ENCODE results near the gene PROC.

Gene PROC

DNA sequence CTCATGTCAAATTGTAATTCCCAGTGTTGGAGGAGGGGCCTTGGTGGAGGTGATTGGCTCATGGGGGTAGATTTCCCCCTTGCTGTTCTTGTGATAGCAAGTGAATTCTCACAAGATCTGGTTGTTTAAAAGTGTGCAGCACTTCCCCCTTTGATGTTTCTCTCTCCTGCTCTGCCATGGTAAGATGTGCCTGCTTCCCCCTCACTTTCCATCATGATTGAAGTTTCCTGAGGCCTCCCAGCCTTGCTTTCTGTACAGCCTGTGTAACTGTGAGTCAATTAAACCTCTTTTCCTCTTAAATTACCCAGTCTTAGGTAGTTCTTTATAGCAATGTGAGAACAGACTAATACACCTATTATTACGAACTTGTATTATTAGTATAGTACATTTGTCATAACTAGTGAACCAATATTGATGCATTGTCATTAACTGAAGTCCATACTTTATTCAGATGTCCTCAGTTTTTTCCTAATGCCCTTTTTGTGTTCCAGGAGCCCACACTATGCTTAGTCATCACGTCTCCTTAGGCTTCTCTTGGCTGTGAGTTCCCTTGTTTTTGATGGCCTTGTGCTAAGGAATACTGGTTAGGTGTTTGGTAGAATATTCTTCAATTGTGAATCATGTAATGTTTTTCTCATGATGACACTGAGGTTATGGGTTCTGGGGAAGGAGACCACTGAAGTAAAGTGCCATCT, 25.9 kb upstream of the PROC start:
- intact Hi-C loops (cut with DNase I), result no loop called here
- peak in 8 of 42 donors; percentile 28 to 74 (median 53) for DNase-seq

DNA sequence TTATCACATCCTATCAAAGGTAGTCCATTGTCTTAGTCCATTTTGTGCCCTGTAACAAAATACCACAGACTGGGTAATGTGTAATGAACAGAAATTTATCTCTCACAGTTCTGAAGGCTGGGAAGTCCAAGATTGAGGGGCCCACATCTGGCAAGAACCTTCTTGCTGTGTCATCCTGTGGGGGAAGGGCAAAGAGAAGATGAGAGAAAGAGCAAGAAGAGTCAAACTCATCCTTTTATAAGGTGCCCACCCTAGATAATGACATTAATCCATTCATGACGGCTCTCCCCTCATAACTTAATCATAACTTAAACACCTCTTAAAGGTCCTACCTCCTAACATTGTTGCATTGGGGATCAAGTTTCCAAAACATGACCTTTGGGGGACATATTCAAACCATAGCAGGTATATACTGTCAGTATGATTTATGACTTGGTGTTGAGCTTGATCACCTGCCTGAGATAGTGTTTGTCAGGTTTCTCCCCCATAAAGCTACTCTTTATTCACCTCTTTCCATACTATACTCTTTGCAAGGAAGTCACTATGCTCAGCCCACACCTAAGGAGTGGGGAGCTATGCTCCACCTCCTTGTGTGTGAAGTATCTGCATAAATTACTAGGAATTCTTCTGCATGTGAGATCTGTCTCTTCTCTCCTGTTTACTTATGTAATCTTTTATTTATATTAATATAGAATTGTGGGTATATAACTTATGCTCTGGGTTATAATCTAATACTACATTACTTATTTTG, 25.2 kb upstream of the PROC start:
- intact Hi-C loops (cut with DNase I), result no loop called here

DNA sequence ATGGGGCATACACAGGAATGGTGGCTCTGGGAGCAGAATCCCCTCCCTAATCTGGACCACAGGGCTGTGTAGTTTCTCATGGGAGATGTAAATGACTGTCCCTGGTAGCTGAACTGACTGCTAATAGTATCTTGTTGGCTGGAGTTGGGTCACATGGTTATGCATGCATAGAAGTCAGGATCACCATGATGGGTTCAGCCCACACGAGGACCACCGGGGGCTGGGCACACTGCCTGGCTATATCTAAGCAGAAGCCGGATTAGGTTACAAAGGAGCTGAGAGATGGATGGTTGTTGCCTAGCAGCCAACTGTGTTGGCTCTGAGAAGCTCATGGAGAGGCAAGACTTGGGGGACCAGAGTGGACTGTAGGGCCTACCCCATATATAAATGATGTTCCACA, 23.7 kb upstream of the PROC start:
- no peak for DNase-seq
- intact Hi-C loops (cut with DNase I), result no loop called here

More for the DNA sequence above, 25.2 kb upstream of the PROC start:
- peak in 2 of 42 donors; percentile 57 to 65 for DNase-seq

DNA sequence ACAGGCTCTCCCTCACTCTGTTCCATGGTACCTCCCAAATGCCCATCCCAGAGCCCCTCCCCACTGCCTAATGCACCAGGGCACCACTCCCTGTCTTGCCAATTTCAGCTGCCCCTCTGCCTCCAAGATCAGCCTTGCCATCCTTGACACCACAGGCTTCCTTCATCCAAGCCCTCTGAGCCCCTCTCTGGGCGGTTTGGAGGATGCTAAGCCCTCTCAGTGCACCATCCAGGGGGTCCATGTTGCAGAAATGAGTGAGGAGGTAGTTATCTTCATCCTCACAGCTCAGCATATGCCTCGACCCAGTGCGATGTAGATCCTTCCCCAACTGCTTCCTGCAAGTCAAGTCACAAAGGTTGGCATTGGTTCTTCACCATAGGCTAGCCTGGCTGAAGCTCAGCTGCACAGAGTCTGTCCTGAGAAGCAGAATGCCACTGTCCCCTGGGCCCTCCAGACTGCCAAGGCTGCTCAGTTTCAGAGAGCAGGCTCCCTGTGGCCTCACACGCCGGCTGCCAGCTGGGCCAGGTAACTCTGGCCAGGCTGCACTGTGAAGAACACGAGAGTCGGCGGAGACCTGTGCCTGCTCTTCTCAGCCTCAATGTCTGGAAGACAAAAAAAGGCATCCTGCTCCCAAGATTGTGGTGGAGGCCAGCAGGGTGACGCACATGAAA, 20.5 kb upstream of the PROC start:
- intact Hi-C loops (cut with DNase I), result no loop called here
- peak in 1 of 42 donors; percentile 32 for DNase-seq

DNA sequence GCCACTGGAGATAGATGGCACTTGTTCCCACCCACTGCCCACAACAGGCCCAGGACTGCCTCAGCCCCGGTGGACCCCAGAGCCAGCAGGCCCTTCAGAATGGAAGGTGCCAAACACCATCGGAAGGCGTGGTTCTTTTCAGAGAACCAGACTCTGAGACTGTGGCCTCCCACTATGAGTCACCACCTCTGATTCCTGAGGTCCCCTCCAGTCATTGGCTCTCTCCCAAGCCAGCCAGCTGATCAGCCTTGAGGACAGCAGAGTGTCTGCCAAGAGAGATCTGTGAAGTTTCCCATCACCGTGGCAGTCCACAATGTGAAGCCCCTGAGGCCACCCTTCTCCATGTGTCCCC, 20.0 kb upstream of the PROC start:
- intact Hi-C loops (cut with DNase I), result no loop called here
- DNase-seq, result peak in 28 of 42 donors; percentile 34 to 86 (median 61)

DNA sequence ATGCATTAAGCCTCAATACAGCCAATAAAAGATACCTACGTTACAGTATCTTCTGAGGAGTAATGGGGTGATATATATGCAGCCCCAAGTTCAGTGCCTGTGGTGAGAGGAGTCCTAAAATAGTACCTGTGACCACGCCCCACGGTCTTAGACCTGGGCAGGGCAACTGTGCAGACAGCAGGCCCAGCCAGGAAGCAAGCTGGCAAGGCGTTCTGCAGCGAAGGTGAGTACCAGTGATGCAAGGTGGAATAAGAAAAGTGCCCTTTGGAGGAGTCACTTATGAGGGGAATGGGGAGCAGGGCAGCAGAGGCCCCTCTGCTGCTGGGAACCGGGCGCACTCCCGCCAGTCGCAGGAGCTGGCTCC, 17.7 kb upstream of the PROC start:
- intact Hi-C loops (cut with DNase I), result no loop called here
- peak in 1 of 42 donors; percentile 27 for DNase-seq

DNA sequence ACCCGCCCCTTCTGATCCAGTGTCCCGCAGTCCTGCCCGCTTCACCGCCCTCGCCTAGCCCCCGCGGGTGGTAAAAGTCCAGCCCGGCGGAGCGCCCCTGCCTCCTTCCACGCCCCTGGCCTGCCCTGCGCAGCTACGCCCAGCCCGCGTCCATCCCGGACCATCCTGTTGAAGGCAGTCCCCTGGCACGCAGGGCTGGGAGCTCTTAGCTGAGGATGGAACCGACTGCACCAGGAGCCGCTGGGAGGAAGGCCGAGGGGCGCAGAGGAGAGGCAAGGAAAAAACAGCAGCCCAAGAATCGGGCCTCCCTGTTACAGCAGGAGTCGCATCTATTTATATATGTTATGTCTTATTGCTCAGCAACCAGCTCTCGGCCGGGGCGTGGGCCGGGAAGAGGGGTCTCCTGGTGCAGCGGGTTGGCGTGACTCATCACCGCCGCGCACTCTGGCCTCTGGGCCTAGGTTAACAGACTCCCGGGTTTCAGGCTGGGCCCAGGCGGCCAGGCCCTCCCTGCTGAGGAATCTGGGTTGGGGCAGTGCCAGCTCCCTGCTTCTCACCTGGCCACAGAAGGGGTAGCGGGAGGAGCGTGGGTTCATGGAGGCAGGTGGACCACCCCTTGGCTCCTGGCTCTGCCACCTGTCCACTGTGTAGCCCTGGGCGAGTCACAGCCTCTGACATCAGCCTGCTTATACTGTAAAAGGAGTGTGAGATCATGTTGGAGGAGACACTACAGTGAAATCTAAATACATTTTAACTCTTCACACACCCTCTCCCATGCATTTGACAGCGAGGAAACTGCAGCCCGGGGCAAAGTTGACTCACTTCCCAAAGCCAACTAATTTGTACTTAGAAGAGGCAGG, 17.1 kb upstream of the PROC start:
- peak in 2 of 42 donors; percentile 35 to 36 for DNase-seq
- intact Hi-C loops (cut with DNase I), result no loop called here

DNA sequence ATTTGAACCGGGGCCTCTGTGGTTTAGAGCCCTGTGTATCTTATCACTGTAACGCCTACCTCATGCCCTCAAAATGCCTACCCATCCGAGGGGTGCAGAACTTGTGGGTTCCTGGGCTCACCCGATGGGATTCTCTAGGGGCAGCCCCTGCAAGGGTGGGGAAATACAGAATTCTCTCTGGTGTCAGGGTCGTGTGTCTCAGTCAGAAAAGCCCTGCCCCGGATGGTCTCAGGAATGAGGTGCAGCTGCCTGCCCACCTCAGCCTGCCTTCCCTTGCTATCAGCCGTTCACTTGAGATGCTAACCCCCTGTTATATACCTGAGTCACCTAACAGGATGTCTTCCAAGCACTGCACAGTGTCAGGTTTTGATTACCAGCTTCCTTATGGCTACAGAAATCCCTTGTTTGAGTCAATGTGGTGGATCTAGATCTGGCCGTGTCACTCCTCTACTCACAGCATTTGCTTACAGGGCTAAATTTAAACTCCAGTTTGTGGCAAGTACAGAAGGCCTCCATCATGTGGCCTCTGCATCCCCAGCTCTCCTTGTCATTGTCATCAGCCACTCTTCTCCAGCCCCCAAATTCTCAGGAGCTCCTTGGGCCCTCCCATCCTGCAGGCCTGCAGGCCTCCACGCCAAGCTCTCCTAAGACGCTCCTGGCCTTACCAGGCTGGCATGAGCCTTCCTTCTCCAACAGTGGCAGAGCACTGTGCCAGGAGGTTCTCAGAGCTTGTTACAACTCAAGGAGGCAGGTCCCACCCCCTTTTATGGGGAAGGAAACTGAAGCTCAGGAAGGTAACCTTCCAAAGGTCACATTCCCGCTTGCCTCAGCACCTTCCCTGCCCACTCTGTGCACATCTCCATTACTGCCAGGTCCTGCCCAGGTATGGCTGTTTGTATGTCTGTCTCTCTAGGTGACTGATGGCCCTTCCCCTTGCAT, 16.2 kb upstream of the PROC start:
- intact Hi-C loops (cut with DNase I), result no loop called here
- peak in 2 of 42 donors; percentile 18 to 25 for DNase-seq

DNA sequence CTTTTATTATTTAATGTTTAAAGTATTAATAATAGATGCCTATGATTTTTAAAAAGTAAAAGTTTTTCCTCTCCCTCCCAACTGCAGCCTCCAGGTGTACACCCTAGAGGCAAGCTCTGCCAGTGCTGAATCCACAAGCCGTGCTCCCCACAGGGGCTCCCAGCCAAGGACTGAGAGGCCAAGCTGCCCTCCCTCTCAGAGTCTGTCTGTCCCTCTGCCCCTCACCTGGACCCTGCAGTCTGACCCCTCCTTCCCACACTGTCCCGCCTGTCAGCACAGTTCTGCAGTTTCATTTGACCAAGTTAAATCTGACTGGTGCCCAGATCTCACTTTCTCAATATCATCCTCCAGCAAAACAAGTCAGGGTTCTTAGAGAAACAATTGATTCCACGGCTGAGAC, 14.8 kb upstream of the PROC start:
- intact Hi-C loops (cut with DNase I), result no loop called here

DNA sequence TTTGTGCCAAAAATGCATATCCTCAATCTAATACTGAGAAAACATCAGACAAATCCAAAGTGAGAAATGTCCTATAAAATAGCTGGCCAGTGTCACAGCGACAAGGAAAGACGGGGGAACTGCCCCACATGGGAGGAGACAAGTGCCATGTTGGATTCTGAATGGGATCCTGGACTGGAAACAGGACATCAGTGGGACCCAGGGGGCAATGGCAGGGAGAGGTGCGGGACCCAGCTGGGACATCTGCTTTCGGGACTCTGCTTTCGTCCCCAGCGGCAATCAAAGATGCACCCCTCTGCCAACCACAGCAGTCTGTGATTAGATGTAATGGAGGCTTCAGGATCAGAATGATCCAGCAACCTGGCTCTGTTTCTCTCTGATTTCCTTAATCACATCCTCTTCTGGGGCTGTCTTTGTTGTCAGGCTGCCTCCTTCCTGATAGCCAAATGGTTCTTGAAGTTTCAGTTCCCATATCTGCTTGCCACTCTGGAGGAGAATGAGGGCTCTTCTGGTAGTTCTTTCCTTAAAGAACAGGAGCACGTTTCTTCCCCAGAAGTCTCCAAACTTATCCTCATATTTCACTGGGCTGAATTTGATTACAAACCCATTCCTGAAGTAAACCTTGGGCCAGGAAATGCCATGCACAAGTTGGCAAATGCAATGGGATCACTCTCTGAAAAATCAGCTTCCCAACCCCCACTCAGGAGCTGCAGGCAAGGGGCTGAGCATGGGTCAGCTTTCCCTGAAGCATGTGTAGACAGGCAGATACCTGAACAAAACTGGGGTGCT, 13.6 kb upstream of the PROC start:
- DNase-seq, result peak in 4 of 42 donors; percentile 10 to 44 (median 26)
- intact Hi-C loops (cut with DNase I), result loop anchor here (2.0 kb wide), 1 partner anchor 14 kb away; the partner anchor contains the start of gene PROC

More for the DNA sequence above, 14.8 kb upstream of the PROC start:
- peak in 3 of 42 donors; percentile 8 to 41 (median 29) for DNase-seq

DNA sequence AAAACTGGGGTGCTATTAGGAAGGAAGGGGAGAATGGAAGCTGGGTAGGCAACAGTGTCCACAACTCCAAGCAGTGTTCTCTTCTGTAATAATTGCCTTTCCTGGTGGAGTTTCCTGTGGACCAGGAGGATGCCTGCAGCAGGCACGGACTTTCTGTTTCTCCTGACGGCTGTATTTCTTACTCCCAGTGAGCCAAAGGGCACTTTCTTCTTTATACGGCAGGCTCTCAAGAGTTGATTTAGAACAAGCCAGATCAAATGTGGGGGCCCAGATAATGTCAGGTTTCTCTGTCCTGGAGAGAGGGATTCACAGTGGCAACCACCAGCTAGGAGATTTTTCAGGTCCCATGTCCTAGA, 13.0 kb upstream of the PROC start:
- peak in 2 of 42 donors; percentile 3 to 21 for DNase-seq
- intact Hi-C loops (cut with DNase I), result loop anchor here (2.0 kb wide), 1 partner anchor 14 kb away; the partner anchor contains the start of gene PROC

DNA sequence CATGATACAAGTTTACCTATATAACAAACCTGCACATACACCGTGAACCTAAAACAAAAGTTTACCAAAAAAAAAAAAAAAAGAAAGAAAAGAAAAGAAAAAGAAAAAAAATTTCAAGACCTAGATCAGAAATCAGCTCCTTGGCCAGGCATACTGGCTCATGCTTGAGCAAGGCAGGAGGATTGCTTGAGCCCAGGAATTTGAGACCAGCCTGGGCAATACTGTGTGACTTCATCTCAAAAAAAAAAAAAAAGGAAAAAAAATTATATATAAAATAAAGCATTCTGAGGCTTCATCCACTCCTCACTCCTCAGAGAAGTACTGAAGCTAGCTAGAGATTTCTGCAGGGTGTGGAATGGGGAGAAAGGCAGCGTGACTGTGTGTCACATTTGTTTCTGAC, 11.8 kb upstream of the PROC start:
- DNase-seq, result peak in 5 of 42 donors; percentile 7 to 42 (median 18)
- intact Hi-C loops (cut with DNase I), result no loop called here

DNA sequence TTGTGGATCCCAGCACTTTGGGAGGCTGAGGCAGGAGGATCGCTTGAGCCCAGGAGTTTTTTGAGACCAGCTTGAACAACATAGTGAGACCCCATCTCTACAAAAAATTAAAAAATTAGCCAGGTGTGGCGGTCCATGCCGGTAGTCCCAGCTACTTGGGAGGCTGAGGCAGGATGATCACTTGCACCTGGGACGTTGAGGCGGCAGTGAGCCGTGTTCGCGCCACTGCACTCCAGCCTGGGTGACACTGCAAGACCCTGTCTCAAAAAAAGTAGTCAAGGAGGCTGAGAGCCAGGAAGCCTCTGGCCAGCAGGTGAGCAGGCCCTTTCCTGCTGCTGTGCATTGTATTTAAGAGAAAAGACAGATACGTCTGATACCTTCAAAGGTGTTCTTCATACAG, 11.1 kb upstream of the PROC start:
- DNase-seq, result peak in 6 of 42 donors; percentile 7 to 38 (median 12)
- intact Hi-C loops (cut with DNase I), result no loop called here

DNA sequence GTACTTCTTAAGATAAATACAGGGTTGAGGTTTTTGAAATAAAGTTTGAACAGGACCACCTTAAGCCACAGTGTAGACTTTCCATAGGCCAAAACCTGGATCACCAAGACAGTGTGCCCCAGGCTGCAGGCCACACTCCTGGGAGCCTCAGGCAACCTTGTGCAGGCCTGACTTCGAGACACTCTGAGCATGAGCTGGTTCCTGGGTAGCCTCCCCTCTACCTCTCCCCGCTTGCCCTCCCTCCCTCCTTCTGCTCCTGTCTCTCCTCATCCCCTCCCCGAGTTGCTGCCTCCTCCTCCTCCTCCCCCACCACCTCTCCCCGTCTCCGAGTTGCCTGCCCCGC, 10.6 kb upstream of the PROC start:
- DNase-seq, result peak in 1 of 42 donors; percentile 20
- intact Hi-C loops (cut with DNase I), result loop anchor here (2.0 kb wide), 1 partner anchor 21 kb away; the partner anchor contains the start of gene MAP3K2

DNA sequence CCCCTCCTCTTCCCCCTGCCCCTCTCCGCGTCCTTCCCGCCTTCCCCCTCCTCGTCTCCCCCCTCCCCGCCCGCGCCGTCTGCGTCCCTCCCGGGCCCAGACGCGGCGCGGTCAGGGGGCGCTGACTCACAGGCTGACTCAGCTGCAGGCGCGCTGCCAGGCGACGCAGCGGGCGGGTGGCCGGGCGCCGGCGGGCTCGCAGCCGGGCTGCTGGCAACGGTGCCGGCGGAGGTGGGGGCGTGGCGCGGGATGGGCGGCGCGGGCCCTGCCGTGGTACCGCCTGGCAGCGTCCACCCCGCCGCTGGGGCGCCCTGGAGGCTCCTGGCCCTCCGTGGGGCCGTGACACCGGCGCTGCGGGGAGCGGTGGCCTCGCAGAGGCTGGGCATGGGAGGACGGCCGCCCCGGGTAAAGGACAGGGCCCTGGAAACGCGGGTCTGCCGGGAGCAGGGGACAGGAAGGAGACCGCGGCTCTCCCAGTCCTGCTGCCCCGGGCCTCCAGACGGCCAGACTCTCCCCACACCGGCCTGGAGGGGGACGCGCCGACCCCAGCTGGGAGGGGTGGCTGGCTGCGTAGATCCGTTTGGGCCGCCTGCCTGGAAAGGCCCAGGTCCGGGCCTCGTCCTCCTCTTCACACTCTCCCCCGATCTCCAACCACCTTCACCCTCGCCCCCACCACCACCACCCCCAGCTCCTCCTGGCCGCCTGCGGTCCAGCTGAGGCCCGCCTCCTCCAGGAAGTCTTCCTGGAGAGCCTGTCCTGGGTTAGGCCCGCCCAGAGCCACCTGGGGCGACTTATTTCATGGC, 10.0 kb upstream of the PROC start:
- intact Hi-C loops (cut with DNase I), result loop anchor here (2.0 kb wide), 1 partner anchor 21 kb away; the partner anchor contains the start of gene MAP3K2
- DNase-seq, result peak; percentile 65 to 96 (median 92)

DNA sequence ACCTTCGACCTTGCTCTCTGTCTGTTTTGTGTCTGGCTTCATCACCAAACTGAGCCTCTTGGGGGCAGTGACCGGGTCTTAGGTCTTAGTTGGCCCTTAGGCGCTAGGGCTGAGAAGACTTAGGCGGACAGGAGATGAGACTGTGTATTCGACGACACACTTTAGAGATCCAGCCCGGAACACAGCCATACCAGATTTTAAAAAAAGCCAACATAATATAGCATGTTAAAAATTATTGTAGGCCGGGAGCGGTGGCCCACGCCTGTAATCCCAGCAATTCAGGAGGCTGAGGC, 9.5 kb upstream of the PROC start:
- intact Hi-C loops (cut with DNase I), result loop anchor here (2.0 kb wide), 1 partner anchor 22 kb away; the partner anchor contains the start of gene MAP3K2
- peak in 2 of 42 donors; percentile 8 to 46 for DNase-seq

Data from head of caudate nucleus (tissue), 42 donors.